ENCODE measurements around the gene TBC1D19. TPM values are rescaled to one million over a fixed set of nuclear protein-coding genes. Genes with fewer than 3 reads are reported as not detected.

Gene TBC1D19
- total and polyA plus RNA-seq, 2 experiments from 2014 or later, result 7.9 to 21.9 TPM

DNA sequence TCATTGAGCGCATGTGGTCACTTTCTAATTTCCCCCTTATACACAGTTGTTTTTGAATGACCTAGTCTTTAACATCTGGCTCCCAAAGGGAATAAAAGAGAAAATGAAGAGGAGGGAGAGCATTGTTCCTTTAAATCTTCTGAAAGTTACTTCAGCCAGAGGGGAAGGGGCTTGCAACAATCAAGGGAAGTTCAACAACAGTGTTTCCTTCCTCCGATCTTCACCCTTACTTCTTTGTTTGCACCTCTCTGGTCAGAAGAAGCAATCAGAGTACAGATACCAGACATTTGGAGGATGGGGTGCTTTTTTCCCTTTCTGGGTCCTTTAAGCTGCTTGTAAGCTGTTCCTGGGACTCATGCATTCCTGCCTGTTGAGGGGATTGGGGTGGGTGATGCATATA lies 125.4 kb downstream of the TBC1D19 start:
- Histone ChIP-seq H3K27ac (no peak overlapping the region), H3K9me2 (replicated peaks; ENCODE audit: insufficient read depth) (no peaks in the 10 kb centered on the region), H3K36me3 (replicated peaks; ENCODE audit: insufficient read depth, low read depth) (no peaks in the 10 kb centered on the region), H3K4me2 (no peak overlapping the region), H3K4me3 (no peak overlapping the region), H4K20me1 (ENCODE audit: insufficient read depth, poor library complexity, severe bottlenecking) (no peaks in the 10 kb centered on the region), H2AFZ (no peak overlapping the region), H3K27me3 (no peaks in the 10 kb centered on the region), H3K79me2 (no peaks in the 10 kb centered on the region), H3K4me1 (ENCODE audit: insufficient read depth) (no peaks in the 10 kb centered on the region), H3K9me3 (ENCODE audit: low read depth) (no peaks in the 10 kb centered on the region)
- no peak for TF ChIP-seq EZH2 (IDR thresholded peaks at IDR 0.05; ENCODE audit: borderline replicate concordance)
- TF ChIP-seq, protein P1, sequence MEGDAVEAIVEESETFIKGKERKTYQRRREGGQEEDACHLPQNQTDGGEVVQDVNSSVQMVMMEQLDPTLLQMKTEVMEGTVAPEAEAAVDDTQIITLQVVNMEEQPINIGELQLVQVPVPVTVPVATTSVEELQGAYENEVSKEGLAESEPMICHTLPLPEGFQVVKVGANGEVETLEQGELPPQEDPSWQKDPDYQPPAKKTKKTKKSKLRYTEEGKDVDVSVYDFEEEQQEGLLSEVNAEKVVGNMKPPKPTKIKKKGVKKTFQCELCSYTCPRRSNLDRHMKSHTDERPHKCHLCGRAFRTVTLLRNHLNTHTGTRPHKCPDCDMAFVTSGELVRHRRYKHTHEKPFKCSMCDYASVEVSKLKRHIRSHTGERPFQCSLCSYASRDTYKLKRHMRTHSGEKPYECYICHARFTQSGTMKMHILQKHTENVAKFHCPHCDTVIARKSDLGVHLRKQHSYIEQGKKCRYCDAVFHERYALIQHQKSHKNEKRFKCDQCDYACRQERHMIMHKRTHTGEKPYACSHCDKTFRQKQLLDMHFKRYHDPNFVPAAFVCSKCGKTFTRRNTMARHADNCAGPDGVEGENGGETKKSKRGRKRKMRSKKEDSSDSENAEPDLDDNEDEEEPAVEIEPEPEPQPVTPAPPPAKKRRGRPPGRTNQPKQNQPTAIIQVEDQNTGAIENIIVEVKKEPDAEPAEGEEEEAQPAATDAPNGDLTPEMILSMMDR (IDR thresholded peaks at IDR 0.05; ENCODE audit: poor library complexity), result no peak
- no peak for TF ChIP-seq EZH2phosphoT487 (IDR thresholded peaks at IDR 0.05; ENCODE audit: low read depth, severe bottlenecking, unreplicated experiment)
- WGBS (ENCODE audit: low lambda C conversion rate, missing lambda C conversion rate), result 96% methylated on average over 2 of the region's 2 CpGs
- DNase-seq (ENCODE audit: low spot score), result no peak

DNA sequence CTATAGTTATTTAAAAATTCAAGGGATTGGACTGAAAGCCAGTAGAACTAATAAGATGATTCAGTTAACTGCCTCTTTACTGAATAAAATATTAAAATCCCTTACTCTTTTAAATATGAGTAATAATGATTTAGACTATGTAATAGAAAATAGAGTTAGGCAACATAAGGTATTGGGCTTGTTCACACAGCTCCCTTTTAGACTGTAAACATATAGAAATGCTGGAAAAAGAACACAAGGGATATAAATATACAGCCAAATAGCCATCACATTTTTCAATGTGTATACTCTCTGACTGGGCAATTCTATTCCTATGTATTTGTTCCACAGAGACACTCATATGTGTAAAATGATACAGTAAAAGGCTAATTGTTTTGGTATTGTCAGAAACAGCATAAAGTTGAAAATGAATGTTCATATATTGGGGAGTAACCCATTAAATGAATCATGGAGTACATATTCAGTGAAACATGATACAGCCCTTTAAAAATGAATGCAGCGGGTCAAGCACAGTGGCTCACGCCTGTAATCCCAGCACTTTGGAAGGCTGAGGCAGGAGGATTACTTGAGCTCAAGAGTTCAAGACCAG lies 129.8 kb downstream of the TBC1D19 start:
- Histone ChIP-seq H3K36me3 (replicated peaks; ENCODE audit: insufficient read depth, low read depth) (no peaks in the 10 kb centered on the region), H3K4me1 (ENCODE audit: insufficient read depth) (no peaks in the 10 kb centered on the region), H3K27ac (no peak overlapping the region), H2AFZ (no peak overlapping the region), H3K27me3 (no peaks in the 10 kb centered on the region), H3K4me2 (no peak overlapping the region), H3K4me3 (no peak overlapping the region), H3K79me2 (no peaks in the 10 kb centered on the region), H3K9me3 (ENCODE audit: low read depth) (no peaks in the 10 kb centered on the region), H4K20me1 (ENCODE audit: insufficient read depth, poor library complexity, severe bottlenecking) (no peaks in the 10 kb centered on the region), H3K9me2 (replicated peaks; ENCODE audit: insufficient read depth) (no peaks in the 10 kb centered on the region)
- WGBS (ENCODE audit: low lambda C conversion rate, missing lambda C conversion rate), result 92% methylated on average over 2 of the region's 2 CpGs
- TF ChIP-seq EZH2phosphoT487 (IDR thresholded peaks at IDR 0.05; ENCODE audit: low read depth, severe bottlenecking, unreplicated experiment), result no peak
- no peak for TF ChIP-seq EZH2 (IDR thresholded peaks at IDR 0.05; ENCODE audit: borderline replicate concordance)
- TF ChIP-seq, protein P1 (IDR thresholded peaks at IDR 0.05; ENCODE audit: poor library complexity), result no peak
- DNase-seq (ENCODE audit: low spot score), result no peak

DNA sequence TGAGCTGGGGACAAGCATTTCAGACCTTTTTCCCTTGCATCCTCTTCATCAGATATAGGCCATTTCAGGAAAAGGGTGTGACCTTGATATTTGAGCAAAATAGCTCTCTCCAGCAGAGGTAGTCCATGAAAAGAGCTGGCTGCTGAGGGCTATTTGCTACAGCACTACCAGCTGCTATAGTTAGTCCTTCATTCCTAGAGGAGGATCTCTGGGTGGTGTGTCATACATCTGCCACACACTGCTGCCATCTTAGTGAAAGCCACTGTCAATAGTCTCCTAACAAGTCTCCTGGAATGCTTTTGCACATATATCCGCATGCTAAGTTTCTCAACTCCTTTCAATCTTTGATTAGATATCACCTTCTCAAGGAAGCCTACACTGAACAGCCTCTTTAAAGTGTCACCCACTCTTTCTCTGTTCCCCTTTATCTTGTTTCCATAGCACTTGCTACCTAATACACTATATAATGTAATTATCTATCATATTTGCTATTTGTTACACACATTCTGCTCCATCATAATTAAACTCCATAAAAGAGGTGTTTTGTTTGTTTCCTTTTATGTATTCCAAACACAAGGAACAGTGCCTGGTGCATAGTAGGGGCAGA lies 131.9 kb downstream of the TBC1D19 start:
- no peaks in the 10 kb centered on the region for H4K20me1 ChIP-seq (ENCODE audit: insufficient read depth, poor library complexity, severe bottlenecking)

More for the DNA sequence above, 131.9 kb downstream of the TBC1D19 start:
- Histone ChIP-seq H3K4me3 (no peak overlapping the region), H3K79me2 (no peaks in the 10 kb centered on the region), H3K36me3 (replicated peaks; ENCODE audit: insufficient read depth, low read depth) (no peaks in the 10 kb centered on the region), H3K4me2 (no peak overlapping the region), H3K9me3 (ENCODE audit: low read depth) (no peaks in the 10 kb centered on the region), H3K27me3 (no peaks in the 10 kb centered on the region), H3K9me2 (replicated peaks; ENCODE audit: insufficient read depth) (no peaks in the 10 kb centered on the region), H2AFZ (no peak overlapping the region), H3K4me1 (ENCODE audit: insufficient read depth) (no peaks in the 10 kb centered on the region), H3K27ac (no peak overlapping the region)
- TF ChIP-seq, protein P1 (IDR thresholded peaks at IDR 0.05; ENCODE audit: poor library complexity), result no peak
- TF ChIP-seq EZH2phosphoT487 (IDR thresholded peaks at IDR 0.05; ENCODE audit: low read depth, severe bottlenecking, unreplicated experiment) (no peak), EZH2 (IDR thresholded peaks at IDR 0.05; ENCODE audit: borderline replicate concordance) (no peak)
- DNase-seq (ENCODE audit: low spot score), result no peak
- 100% methylated on average over 1 of the region's 1 CpG for WGBS (ENCODE audit: low lambda C conversion rate, missing lambda C conversion rate)

Measured in hepatocyte (in vitro differentiated cells).